HCT116 (cell line): Measurements from ENCODE around the gene DGKB. TPM values are rescaled to one million over a fixed set of nuclear protein-coding genes. Genes with fewer than 3 reads are reported as not detected.

ENCODE experiments used
- ATAC-seq: fragments of 200-7000 bp; cut with Tn5 transposase; 2 replicates; pipeline ENCODE4 v1.9.1; 2020; ENCODE audit warnings: mild to moderate bottlenecking, moderate library complexity
- BruUV-seq: library from RNA; stranded (reverse); fragments of 400-500 nt; replicated peaks from 2 replicates; lab custom pipeline; 2021; lab: Mats Ljungman, UMichigan
- CTCF ChIA-PET: fragments of 300-600 bp; sonication (Branson Sonifier 250); formaldehyde crosslinking; loops from one replicate; lab custom pipeline; 2021; ENCODE audit warnings: antibody characterized with exemption; lab: Charles Lee
- POLR2A ChIA-PET: fragments of 300-600, 350-600 bp; sonication (Branson Sonifier 250); formaldehyde crosslinking; loops from one replicate; lab custom pipeline; 2021; ENCODE audit warnings: antibody characterized with exemption; lab: Charles Lee
- RAD21 ChIA-PET, 2 experiments: fragments of 300-600 bp; sonication (Branson Sonifier 250); formaldehyde crosslinking; loops; one replicate each; lab custom pipeline; 2023; ENCODE audit warnings: low total read pairs in 2 of 2; ENCODE audit not compliant: uncharacterized antibody in 2 of 2, unreplicated experiment in 2 of 2, low non-redundant PET in 1 of 2; lab: Charles Lee
- DNase-seq: peaks from one replicate; pipeline ENCODE4 v3.0.0-alpha.2; 2010; ENCODE audit warnings: low read depth, low spot score
- H2AFZ ChIP-seq: fragments of 200-600 bp; shearing (Covaris generic), sonication (generic); 2 replicates; pipeline ENCODE4 v1.6.1; 2017; ENCODE audit warnings: low read depth, mixed run types, mixed read lengths, antibody characterized with exemption, low read length; ENCODE audit not compliant: poor library complexity, severe bottlenecking
- H3K27ac ChIP-seq: 2 replicates; pipeline ENCODE4 v1.5.1; 2012; ENCODE audit warnings: low read depth, low read length
- H3K27me3 ChIP-seq: fragments of 200-600 bp; sonication (generic); 2 replicates; pipeline ENCODE4 v1.6.1; 2016; ENCODE audit warnings: mixed run types, low read length, mixed read lengths; ENCODE audit not compliant: insufficient read depth
- H3K36me3 ChIP-seq, 2 experiments: fragments of 200-500 bp in 1 of 2; fragments of 200-600 bp in 1 of 2; sonication (Bioruptor generic) in 1 of 2; sonication (generic) in 1 of 2; 2 replicates each; pipeline versions ENCODE4 v1.5.1 to v1.6.1; 2014 to 2016; ENCODE audit warnings: low read length in 2 of 2, inconsistent platforms in 1 of 2, mixed read lengths in 1 of 2, mixed run types in 1 of 2; ENCODE audit not compliant: insufficient read depth in 2 of 2, control insufficient read depth in 1 of 2
- H3K4me1 ChIP-seq, 2 experiments: fragments of 200-600 bp in 1 of 2; sonication (generic) in 1 of 2; 2 replicates each; pipeline versions ENCODE4 v1.5.1 to v1.6.1; 2012 to 2017; ENCODE audit warnings: low read length in 2 of 2, inconsistent platforms in 1 of 2, mild to moderate bottlenecking in 1 of 2, mixed read lengths in 1 of 2, mixed run types in 1 of 2, moderate library complexity in 1 of 2; ENCODE audit not compliant: insufficient read depth in 2 of 2, control insufficient read depth in 1 of 2
- H3K4me2 ChIP-seq: fragments of 200-600 bp; sonication (generic); 2 replicates; pipeline ENCODE4 v1.6.1; 2017; ENCODE audit warnings: mixed run types, low read length, mixed read lengths
- H3K4me3 ChIP-seq, 2 experiments: fragments of 200-600 bp in 1 of 2; sonication (generic) in 1 of 2; replicated peaks in 1 of 2; 2 replicates each; pipeline ENCODE4 v1.5.1; 2011 to 2016; ENCODE audit warnings: low read length in 2 of 2, control low read depth in 1 of 2, low read depth in 1 of 2, mild to moderate bottlenecking in 1 of 2, mixed read lengths in 1 of 2, mixed run types in 1 of 2
- H3K79me2 ChIP-seq: fragments of 200-600 bp; sonication (generic); 2 replicates; pipeline ENCODE4 v1.6.1; 2017; ENCODE audit warnings: mild to moderate bottlenecking, mixed run types, low read length, moderate library complexity, mixed read lengths; ENCODE audit not compliant: insufficient read depth
- H3K9ac ChIP-seq: fragments of 200-600 bp; sonication (generic); 2 replicates; pipeline ENCODE4 v1.6.1; 2016; ENCODE audit warnings: low read length, mixed read lengths
- H3K9me2 ChIP-seq: fragments of 200-600 bp; sonication (generic), shearing (Covaris generic); 2 replicates; pipeline ENCODE4 v1.6.1; 2017; ENCODE audit warnings: mixed run types, mild to moderate bottlenecking, moderate library complexity; ENCODE audit not compliant: insufficient read depth
- H3K9me3 ChIP-seq, 2 experiments: fragments of 200-500 bp in 1 of 2; fragments of 200-600 bp in 1 of 2; sonication (Bioruptor generic) in 1 of 2; sonication (generic) in 1 of 2; 2 replicates each; pipeline ENCODE4 v1.6.1; 2014 to 2017; ENCODE audit warnings: low read length in 2 of 2, mixed read lengths in 2 of 2, inconsistent platforms in 1 of 2, low read depth in 1 of 2, mild to moderate bottlenecking in 1 of 2, mixed run types in 1 of 2, moderate library complexity in 1 of 2; ENCODE audit not compliant: control insufficient read depth in 1 of 2, insufficient read depth in 1 of 2
- H4K20me1 ChIP-seq: fragments of 200-600 bp; sonication (generic), shearing (Covaris generic); 2 replicates; pipeline ENCODE4 v1.6.1; 2017; ENCODE audit warnings: mixed run types, mild to moderate bottlenecking, moderate library complexity; ENCODE audit not compliant: insufficient read depth
- CBX3 ChIP-seq: IDR thresholded peaks from 2 replicates; pipeline ENCODE4 v1.6.1; 2012; ENCODE audit warnings: low read depth
- CEBPB ChIP-seq: IDR thresholded peaks from 2 replicates; pipeline ENCODE4 v1.6.1; 2012; ENCODE audit warnings: low read depth
- EGR1 ChIP-seq: IDR thresholded peaks from 2 replicates; pipeline ENCODE4 v1.6.1; 2012; ENCODE audit warnings: low read depth
- ELF1 ChIP-seq: IDR thresholded peaks from 2 replicates; pipeline ENCODE4 v1.6.1; 2012; ENCODE audit warnings: low read depth, borderline replicate concordance
- EZH2 ChIP-seq: fragments of 200-600 bp; sonication (generic); IDR thresholded peaks from 2 replicates; pipeline ENCODE4 v1.6.1; 2017; ENCODE audit warnings: antibody characterized with exemption, mixed run types
- EZH2phosphoT487 ChIP-seq: fragments of 200-600 bp; IDR thresholded peaks from 2 replicates; pipeline ENCODE4 v1.6.1; 2018; ENCODE audit warnings: antibody characterized with exemption, borderline replicate concordance
- FOSL1 ChIP-seq: IDR thresholded peaks from 2 replicates; pipeline ENCODE4 v1.6.1; 2012; ENCODE audit warnings: low read depth
- JUND ChIP-seq: IDR thresholded peaks from 2 replicates; pipeline ENCODE4 v1.6.1; 2012
- RAD21 ChIP-seq: IDR thresholded peaks from 2 replicates; pipeline ENCODE4 v1.6.1; 2012; ENCODE audit warnings: low read depth, mild to moderate bottlenecking
- SIN3A ChIP-seq: IDR thresholded peaks from 2 replicates; pipeline ENCODE4 v1.6.1; 2012; ENCODE audit warnings: low read depth
- YY1 ChIP-seq: IDR thresholded peaks from 2 replicates; pipeline ENCODE4 v1.6.1; 2011; ENCODE audit warnings: low read length, low read depth, moderate library complexity, mild to moderate bottlenecking; ENCODE audit not compliant: insufficient replicate concordance; ENCODE audit errors: extremely low read depth
- intact Hi-C: fragments of 100-400 bp; cut with micrococcal nuclease; formaldehyde crosslinking; loops from 2 replicates; pipeline ENCODE4 v1.10.0; 2022
- total RNA-seq: library from RNA; stranded (reverse); gene quantifications from one replicate; pipeline ENCODE4 v1.2.1, GENCODE V29; 2021; ENCODE audit not compliant: unreplicated experiment
- TF ChIP-seq, protein P1 (sequence below): IDR thresholded peaks from 2 replicates; pipeline ENCODE4 v1.6.1; 2012
- TF ChIP-seq, protein P2 (sequence below), 3 experiments: fragments of 200-600 bp in 1 of 3; sonication (generic) in 1 of 3; IDR thresholded peaks in 2 of 3; conservative IDR thresholded peaks in 1 of 3; 2 replicates each; pipeline ENCODE4 v1.5.1; 2012 to 2017; ENCODE audit warnings: low read depth in 2 of 3, low read length in 2 of 3, antibody characterized with exemption in 1 of 3, borderline replicate concordance in 1 of 3, control low read depth in 1 of 3, mild to moderate bottlenecking in 1 of 3, mixed read lengths in 1 of 3, mixed run types in 1 of 3, moderate library complexity in 1 of 3; ENCODE audit not compliant: insufficient read depth in 1 of 3
- TF ChIP-seq, protein P3 (sequence below): IDR thresholded peaks from 2 replicates; pipeline ENCODE4 v1.6.1; 2012
- TF ChIP-seq, protein P4 (sequence below): IDR thresholded peaks from 2 replicates; pipeline ENCODE4 v1.6.1; 2011; ENCODE audit warnings: mild to moderate bottlenecking, low read length, moderate library complexity; ENCODE audit not compliant: insufficient replicate concordance; ENCODE audit errors: extremely low read depth
- TF ChIP-seq, protein P5 (sequence below): IDR thresholded peaks from 2 replicates; pipeline ENCODE4 v1.6.1; 2012; ENCODE audit warnings: low read depth

Gene DGKB
- total RNA-seq, 1 experiment from 2014 or later, result 0.05 TPM

DNA sequence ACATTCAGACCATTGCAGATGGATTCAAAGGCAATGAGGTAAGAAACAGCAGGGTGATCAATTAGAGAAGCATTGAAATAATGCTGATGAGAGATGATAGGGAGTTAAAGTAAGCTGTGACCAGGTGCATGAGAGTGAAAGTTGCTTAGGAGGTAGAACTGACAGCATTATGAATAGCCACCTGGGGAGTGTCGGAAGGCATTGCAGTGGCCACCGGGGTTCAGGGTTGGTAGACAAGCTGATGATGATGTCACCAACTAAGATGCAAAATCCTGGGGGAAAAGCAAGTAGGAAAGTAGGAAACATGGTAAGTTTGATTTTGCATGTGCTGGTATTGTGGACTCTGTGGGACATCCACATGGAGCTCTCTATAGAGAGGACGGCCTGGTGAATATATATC, 701.2 kb downstream of the DGKB start:
- H3K9ac ChIP-seq, result no peak overlapping the region
- intact Hi-C loops, result no loop called here
- no peak for TF ChIP-seq RAD21
- TF ChIP-seq, protein P1, sequence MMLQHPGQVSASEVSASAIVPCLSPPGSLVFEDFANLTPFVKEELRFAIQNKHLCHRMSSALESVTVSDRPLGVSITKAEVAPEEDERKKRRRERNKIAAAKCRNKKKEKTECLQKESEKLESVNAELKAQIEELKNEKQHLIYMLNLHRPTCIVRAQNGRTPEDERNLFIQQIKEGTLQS, result no peak
- no peak for TF ChIP-seq EGR1
- TF ChIP-seq EZH2phosphoT487, result no peak
- no peak for TF ChIP-seq ELF1
- TF ChIP-seq, protein P2, sequence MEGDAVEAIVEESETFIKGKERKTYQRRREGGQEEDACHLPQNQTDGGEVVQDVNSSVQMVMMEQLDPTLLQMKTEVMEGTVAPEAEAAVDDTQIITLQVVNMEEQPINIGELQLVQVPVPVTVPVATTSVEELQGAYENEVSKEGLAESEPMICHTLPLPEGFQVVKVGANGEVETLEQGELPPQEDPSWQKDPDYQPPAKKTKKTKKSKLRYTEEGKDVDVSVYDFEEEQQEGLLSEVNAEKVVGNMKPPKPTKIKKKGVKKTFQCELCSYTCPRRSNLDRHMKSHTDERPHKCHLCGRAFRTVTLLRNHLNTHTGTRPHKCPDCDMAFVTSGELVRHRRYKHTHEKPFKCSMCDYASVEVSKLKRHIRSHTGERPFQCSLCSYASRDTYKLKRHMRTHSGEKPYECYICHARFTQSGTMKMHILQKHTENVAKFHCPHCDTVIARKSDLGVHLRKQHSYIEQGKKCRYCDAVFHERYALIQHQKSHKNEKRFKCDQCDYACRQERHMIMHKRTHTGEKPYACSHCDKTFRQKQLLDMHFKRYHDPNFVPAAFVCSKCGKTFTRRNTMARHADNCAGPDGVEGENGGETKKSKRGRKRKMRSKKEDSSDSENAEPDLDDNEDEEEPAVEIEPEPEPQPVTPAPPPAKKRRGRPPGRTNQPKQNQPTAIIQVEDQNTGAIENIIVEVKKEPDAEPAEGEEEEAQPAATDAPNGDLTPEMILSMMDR (IDR thresholded peaks at IDR 0.05 in 2 of 3, conservative IDR thresholded peaks at IDR 0.05 in 1 of 3; ENCODE audit: borderline replicate concordance in 1 of 3, insufficient read depth in 1 of 3, low read depth in 2 of 3, low read length in 2 of 3), result no peak
- TF ChIP-seq, protein P3, sequence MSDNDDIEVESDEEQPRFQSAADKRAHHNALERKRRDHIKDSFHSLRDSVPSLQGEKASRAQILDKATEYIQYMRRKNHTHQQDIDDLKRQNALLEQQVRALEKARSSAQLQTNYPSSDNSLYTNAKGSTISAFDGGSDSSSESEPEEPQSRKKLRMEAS, result no peak
- no peak for TF ChIP-seq CEBPB
- TF ChIP-seq JUND, result no peak
- no peak for TF ChIP-seq YY1
- TF ChIP-seq EZH2, result no peak
- TF ChIP-seq CBX3, result no peak
- TF ChIP-seq, protein P4, sequence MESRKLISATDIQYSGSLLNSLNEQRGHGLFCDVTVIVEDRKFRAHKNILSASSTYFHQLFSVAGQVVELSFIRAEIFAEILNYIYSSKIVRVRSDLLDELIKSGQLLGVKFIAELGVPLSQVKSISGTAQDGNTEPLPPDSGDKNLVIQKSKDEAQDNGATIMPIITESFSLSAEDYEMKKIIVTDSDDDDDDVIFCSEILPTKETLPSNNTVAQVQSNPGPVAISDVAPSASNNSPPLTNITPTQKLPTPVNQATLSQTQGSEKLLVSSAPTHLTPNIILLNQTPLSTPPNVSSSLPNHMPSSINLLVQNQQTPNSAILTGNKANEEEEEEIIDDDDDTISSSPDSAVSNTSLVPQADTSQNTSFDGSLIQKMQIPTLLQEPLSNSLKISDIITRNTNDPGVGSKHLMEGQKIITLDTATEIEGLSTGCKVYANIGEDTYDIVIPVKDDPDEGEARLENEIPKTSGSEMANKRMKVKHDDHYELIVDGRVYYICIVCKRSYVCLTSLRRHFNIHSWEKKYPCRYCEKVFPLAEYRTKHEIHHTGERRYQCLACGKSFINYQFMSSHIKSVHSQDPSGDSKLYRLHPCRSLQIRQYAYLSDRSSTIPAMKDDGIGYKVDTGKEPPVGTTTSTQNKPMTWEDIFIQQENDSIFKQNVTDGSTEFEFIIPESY, result no peak
- TF ChIP-seq, protein P5, sequence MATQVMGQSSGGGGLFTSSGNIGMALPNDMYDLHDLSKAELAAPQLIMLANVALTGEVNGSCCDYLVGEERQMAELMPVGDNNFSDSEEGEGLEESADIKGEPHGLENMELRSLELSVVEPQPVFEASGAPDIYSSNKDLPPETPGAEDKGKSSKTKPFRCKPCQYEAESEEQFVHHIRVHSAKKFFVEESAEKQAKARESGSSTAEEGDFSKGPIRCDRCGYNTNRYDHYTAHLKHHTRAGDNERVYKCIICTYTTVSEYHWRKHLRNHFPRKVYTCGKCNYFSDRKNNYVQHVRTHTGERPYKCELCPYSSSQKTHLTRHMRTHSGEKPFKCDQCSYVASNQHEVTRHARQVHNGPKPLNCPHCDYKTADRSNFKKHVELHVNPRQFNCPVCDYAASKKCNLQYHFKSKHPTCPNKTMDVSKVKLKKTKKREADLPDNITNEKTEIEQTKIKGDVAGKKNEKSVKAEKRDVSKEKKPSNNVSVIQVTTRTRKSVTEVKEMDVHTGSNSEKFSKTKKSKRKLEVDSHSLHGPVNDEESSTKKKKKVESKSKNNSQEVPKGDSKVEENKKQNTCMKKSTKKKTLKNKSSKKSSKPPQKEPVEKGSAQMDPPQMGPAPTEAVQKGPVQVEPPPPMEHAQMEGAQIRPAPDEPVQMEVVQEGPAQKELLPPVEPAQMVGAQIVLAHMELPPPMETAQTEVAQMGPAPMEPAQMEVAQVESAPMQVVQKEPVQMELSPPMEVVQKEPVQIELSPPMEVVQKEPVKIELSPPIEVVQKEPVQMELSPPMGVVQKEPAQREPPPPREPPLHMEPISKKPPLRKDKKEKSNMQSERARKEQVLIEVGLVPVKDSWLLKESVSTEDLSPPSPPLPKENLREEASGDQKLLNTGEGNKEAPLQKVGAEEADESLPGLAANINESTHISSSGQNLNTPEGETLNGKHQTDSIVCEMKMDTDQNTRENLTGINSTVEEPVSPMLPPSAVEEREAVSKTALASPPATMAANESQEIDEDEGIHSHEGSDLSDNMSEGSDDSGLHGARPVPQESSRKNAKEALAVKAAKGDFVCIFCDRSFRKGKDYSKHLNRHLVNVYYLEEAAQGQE, result no peak
- no peak for TF ChIP-seq SIN3A
- TF ChIP-seq FOSL1, result no peak
- no TSS peak for BruUV-seq
- H3K4me1 ChIP-seq, result no peaks in the 10 kb centered on the region
- no peaks in the 10 kb centered on the region for H3K9me2 ChIP-seq
- H3K9me3 ChIP-seq, result no peaks in the 10 kb centered on the region
- RAD21 ChIA-PET, result no interaction called here
- no peaks in the 10 kb centered on the region for H3K27me3 ChIP-seq
- POLR2A ChIA-PET, result no interaction called here
- no peak for ATAC-seq
- no peak overlapping the region for H3K4me2 ChIP-seq
- H3K4me3 ChIP-seq, result no peak overlapping the region
- DNase-seq, result no peak
- CTCF ChIA-PET, result interaction anchor here (1.6 kb wide), 1 partner anchor 11 kb away, joined by 3 read pairs; no protein-coding TSS in a partner anchor
- no peaks in the 10 kb centered on the region for H4K20me1 ChIP-seq
- no peaks in the 10 kb centered on the region for H3K36me3 ChIP-seq
- no peak overlapping the region for H2AFZ ChIP-seq
- H3K79me2 ChIP-seq, result no peaks in the 10 kb centered on the region
- H3K27ac ChIP-seq, result no peak overlapping the region
